BLaER1 treated with 17β-estradiol and CSF1 and Interleukin-3, amounts not matched to agents 10 nM and 100 nM (cell line): ENCODE data around the gene CORO2B.

ENCODE experiments used
- H3K27ac ChIP-seq, 11 experiments: shearing (Covaris generic); formaldehyde crosslinking; 2 replicates each; pipeline ENCODE4 v1.8.1; 2022
- H3K27me3 ChIP-seq, 11 experiments: shearing (Covaris generic); formaldehyde crosslinking; 2 replicates each; pipeline ENCODE4 v1.8.1; 2022
- H3K36me3 ChIP-seq, 11 experiments: shearing (Covaris generic); formaldehyde crosslinking; 2 replicates each; pipeline ENCODE4 v1.8.1; 2022
- H3K4me1 ChIP-seq, 10 experiments: shearing (Covaris generic); formaldehyde crosslinking; 2 replicates each; pipeline ENCODE4 v1.8.1; 2022
- H3K4me2 ChIP-seq, 11 experiments: shearing (Covaris generic); formaldehyde crosslinking; 2 replicates each; pipeline ENCODE4 v1.8.1; 2022
- H3K4me3 ChIP-seq, 10 experiments: shearing (Covaris generic); formaldehyde crosslinking; 2 replicates each; pipeline ENCODE4 v1.8.1; 2022
- H3K9ac ChIP-seq, 11 experiments: shearing (Covaris generic); formaldehyde crosslinking; 2 replicates each; pipeline ENCODE4 v1.8.1; 2022
- H3K9me3 ChIP-seq, 11 experiments: shearing (Covaris generic); formaldehyde crosslinking; replicated peaks in 1 of 11; 2 replicates each; pipeline ENCODE4 v1.8.1; 2022
- H4K20me1 ChIP-seq, 11 experiments: shearing (Covaris generic); formaldehyde crosslinking; 2 replicates each; pipeline ENCODE4 v1.8.1; 2022
- Cebpa-rat ChIP-seq, 11 experiments: shearing (Covaris generic); IDR thresholded peaks; 2 replicates each; pipeline ENCODE4 v1.8.1; 2022

CORO2B gene

DNA sequence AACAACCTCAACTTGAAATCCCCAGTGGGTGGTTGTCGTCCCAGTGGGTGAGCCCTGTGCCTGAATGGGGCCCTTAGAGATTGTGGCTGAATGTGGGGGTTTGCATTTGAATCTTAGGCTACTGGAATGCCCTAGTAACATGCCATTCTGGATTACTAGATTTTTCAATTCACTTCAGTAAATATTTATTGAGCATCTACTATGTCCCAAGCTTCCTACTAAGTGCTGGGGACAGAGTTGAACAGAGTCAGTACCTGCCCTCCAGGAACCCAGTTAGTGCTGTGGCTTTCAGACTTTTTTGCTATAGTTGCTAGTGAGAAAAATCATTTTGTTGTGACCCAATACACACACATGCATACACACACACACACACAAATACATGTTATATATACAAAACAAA lies 39.0 kb downstream of the CORO2B start:
- no peaks in the 10 kb centered on the region for H4K20me1 ChIP-seq
- H3K4me1 ChIP-seq = peaks cover 64 to 100% (median 100%) of the 10 kb centered on the region in 10 experiments
- peak overlapping the region in 8 of 11 experiments; percentile 55 to 88 (median 78); a peak in 14 of 22 replicates for H3K27ac ChIP-seq
- H3K4me2 ChIP-seq = peak overlapping the region; percentile 67 to 91 (median 84); a peak in 20 of 22 replicates
- no peaks in the 10 kb centered on the region for H3K36me3 ChIP-seq
- H3K9me3 ChIP-seq = no peaks in the 10 kb centered on the region
- no peak for TF ChIP-seq Cebpa-rat (IDR thresholded peaks at IDR 0.05)
- peak overlapping the region in 4 of 11 experiments; percentile 7 to 75 (median 24); a peak in 4 of 22 replicates for H3K9ac ChIP-seq
- H3K27me3 ChIP-seq = no peaks in the 10 kb centered on the region
- H3K4me3 ChIP-seq = no peak overlapping the region

DNA sequence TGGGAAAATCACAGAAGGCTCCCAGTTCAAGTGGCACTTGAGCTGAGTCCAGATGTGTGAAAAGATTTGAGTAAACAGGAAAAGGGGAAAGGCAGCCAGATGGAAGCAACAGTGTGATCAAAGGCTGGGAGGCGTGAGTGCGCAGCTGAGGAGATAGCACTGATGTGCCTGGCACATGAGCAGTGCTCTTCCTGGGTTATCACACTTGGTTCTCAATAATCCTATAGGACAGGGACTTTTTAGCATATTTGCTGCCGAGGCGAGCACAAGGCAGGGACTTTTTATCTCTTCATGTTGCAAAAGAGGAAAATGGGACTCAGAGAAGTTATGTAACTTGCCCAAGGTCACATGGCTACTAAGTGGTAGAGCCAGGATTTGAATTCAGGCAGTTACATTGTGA lies 39.6 kb downstream of the CORO2B start:
- Histone ChIP-seq H3K4me2 (peak overlapping the region; percentile 67 to 91 (median 80)), H4K20me1 (no peaks in the 10 kb centered on the region), H3K4me3 (no peak overlapping the region), H3K4me1 (peaks cover 64 to 100% (median 97%) of the 10 kb centered on the region in 10 experiments), H3K27ac (peak overlapping the region in 9 of 11 experiments; percentile 8 to 88 (median 77); a peak in 16 of 22 replicates), H3K9me3 (no peaks in the 10 kb centered on the region), H3K9ac (peak overlapping the region in 6 of 11 experiments; percentile 10 to 54 (median 36); a peak in 8 of 22 replicates), H3K27me3 (no peaks in the 10 kb centered on the region), H3K36me3 (no peaks in the 10 kb centered on the region)
- no peak; a peak in 1 of 22 replicates for TF ChIP-seq Cebpa-rat (IDR thresholded peaks at IDR 0.05)

- TF ChIP-seq Cebpa-rat (IDR thresholded peaks at IDR 0.05) = no peak
- Histone ChIP-seq H3K36me3 (no peaks in the 10 kb centered on the region), H4K20me1 (no peaks in the 10 kb centered on the region), H3K4me3 (no peak overlapping the region), H3K9ac (peak overlapping the region in 6 of 11 experiments; percentile 10 to 54 (median 36); a peak in 9 of 22 replicates), H3K27me3 (no peaks in the 10 kb centered on the region), H3K27ac (peak overlapping the region in 9 of 11 experiments; percentile 8 to 88 (median 77); a peak in 13 of 22 replicates), H3K4me1 (peaks cover 64 to 100% (median 90%) of the 10 kb centered on the region in 10 experiments), H3K9me3 (no peaks in the 10 kb centered on the region), H3K4me2 (peak overlapping the region; percentile 67 to 91 (median 80))
These were observed 40.3 kb downstream of the CORO2B start for GRCh38 chr15:68618908-68619698.

DNA sequence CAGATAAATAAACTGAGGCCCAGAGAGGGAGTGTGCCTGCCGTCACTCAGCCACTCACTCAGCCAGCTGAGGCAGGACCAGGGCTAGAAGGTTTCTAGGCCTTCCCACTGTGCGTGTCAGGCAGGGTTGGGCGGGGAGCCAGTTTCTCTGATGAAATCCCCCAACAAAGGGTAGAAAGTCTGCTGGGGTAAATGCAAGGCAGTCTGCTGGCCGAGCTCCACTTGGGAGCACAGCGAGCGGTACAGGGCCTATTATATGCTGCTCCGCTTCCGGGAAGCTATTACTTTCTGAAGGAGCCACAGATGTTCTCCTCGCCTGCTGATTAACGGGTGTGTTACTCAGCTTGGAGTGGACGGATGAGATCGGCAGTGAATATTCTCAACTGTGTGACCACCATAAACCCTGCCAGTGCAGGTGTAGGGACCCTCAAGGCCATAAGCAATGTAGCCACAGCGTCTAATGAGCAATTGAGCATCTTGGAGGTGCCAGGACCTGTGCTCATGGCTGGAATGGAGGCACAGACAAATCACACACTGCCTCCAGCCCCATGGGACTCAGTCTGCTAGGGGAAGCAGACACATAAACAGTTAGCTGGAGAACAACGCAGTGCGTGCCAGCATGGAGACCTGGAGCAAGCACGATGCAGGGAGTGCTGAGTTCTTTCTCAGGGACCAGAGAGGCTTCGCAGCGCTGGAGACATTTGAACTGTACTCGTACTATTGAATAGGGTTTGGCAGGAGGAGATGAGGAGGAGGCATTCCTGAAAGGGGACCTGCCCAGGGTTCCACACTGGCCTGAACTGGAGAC lies 42.1 kb downstream of the CORO2B start:
- H3K27me3 ChIP-seq = no peaks in the 10 kb centered on the region
- H3K4me1 ChIP-seq = peaks cover 47 to 97% (median 77%) of the 10 kb centered on the region in 10 experiments
- no peaks in the 10 kb centered on the region for H3K9me3 ChIP-seq
- peak in 4 of 11 experiments; percentile 36 to 67 (median 48); a peak in 4 of 22 replicates for TF ChIP-seq Cebpa-rat (IDR thresholded peaks at IDR 0.05)
- peak overlapping the region; percentile 47 to 91 (median 77) for H3K4me2 ChIP-seq
- H3K9ac ChIP-seq = peak overlapping the region in 9 of 11 experiments; percentile 36 to 72 (median 58); a peak in 18 of 22 replicates
- H3K4me3 ChIP-seq = peak overlapping the region in 1 of 10 experiments; percentile 19; a peak in 1 of 20 replicates
- no peaks in the 10 kb centered on the region for H3K36me3 ChIP-seq
- H3K27ac ChIP-seq = peak overlapping the region in 10 of 11 experiments; percentile 25 to 88 (median 74); a peak in 20 of 22 replicates
- peaks cover 0 to under 1% (median 0%) of the 10 kb centered on the region in 11 experiments; a peak in 1 of 22 replicates for H4K20me1 ChIP-seq

DNA sequence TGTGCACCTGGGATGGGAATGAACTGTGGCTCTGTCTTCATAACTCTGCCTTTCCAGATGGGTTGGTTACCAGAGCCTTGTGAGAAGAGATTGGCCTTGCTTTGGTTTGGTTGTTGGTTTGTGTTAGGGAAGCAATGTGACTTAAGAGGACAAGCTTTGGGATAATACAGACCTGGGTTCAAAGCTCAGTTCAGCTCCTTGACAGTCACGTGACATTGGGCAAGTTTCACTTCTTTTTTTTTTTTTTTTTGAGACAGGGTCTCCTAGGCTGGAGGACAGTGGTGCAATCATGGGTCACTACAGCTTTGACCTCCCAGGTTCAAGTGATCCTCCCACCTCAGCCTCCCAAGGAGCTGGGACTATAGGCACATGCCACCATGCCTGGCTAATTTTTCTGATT lies 42.7 kb downstream of the CORO2B start:
- Histone ChIP-seq H3K9me3 (no peaks in the 10 kb centered on the region), H3K4me2 (peak overlapping the region; percentile 47 to 91 (median 77); a peak in 21 of 22 replicates), H3K4me3 (no peak overlapping the region), H3K27me3 (no peaks in the 10 kb centered on the region), H4K20me1 (peaks cover 0 to 6% (median 0%) of the 10 kb centered on the region in 11 experiments; a peak in 1 of 22 replicates), H3K4me1 (peaks cover 42 to 97% (median 77%) of the 10 kb centered on the region in 10 experiments), H3K36me3 (no peaks in the 10 kb centered on the region), H3K9ac (peak overlapping the region in 7 of 11 experiments; percentile 50 to 72 (median 59); a peak in 11 of 22 replicates), H3K27ac (peak overlapping the region in 8 of 11 experiments; percentile 66 to 88 (median 77); a peak in 15 of 22 replicates)
- TF ChIP-seq Cebpa-rat (IDR thresholded peaks at IDR 0.05) = no peak

DNA sequence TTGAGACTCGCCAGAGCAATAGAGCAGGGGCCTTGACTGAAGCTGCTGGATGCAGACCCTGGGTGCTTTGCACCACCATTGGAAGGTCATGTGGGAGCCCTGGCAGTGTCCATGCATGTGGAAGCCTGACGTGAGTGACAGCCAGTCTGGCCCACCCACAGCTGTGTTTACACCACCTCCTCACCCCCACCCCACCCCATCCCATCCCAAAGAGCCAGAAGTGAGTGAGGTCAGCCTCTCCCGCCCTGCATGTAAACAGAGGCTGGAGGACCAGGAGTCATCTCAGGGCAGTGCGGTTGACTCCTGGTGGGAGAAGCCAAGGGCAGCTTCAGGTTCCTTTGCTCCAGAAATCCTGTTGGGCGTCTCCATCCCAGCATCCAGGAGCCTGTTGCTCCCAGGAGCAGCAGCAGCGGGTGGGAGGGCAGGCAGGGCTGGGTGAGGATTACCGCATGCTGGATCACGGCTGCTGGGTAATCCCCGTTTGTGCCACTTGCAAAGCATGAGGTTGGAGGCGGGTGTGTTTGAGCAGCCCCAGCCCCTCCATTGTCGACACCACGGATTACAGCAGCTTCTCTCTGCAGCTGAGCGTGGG lies 44.6 kb downstream of the CORO2B start:
- Histone ChIP-seq H3K9me3 (no peaks in the 10 kb centered on the region), H4K20me1 (peaks cover 0 to 9% (median 0%) of the 10 kb centered on the region in 11 experiments; a peak in 1 of 22 replicates), H3K27ac (no peak overlapping the region), H3K27me3 (no peaks in the 10 kb centered on the region), H3K4me2 (peak overlapping the region in 3 of 11 experiments; percentile 77 to 86 (median 84); a peak in 4 of 22 replicates), H3K36me3 (no peaks in the 10 kb centered on the region), H3K4me3 (no peak overlapping the region), H3K4me1 (peaks cover 27 to 97% (median 77%) of the 10 kb centered on the region in 10 experiments), H3K9ac (no peak overlapping the region)
- TF ChIP-seq Cebpa-rat (IDR thresholded peaks at IDR 0.05) = no peak

DNA sequence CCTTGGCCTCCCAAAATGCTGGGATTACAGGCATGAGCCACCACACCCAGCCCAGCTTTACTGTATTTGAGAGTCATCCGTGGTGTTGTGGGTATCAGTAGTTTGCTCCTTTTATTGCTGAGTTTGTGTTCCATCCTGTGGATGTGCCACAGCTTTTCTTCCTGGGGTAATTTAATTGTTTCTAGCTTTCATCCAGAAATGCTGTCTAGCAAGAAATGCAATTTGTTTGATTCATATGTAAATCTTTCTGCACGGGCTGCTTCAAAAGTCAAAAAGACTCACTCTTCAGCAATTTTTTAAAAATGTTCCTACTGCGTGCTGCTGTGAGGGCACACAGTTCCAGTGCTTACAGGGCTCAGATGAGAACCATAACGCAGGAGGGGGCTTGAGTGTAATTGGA lies 47.1 kb downstream of the CORO2B start:
- Histone ChIP-seq H3K4me3 (no peak overlapping the region), H3K9ac (peak overlapping the region in 3 of 11 experiments; percentile 3 to 53 (median 12); a peak in 4 of 22 replicates), H4K20me1 (peaks cover 0 to 9% (median 0%) of the 10 kb centered on the region in 11 experiments; a peak in 2 of 22 replicates), H3K9me3 (no peaks in the 10 kb centered on the region), H3K36me3 (no peaks in the 10 kb centered on the region), H3K4me1 (peaks cover 30 to 97% (median 77%) of the 10 kb centered on the region in 10 experiments), H3K27ac (peak overlapping the region in 1 of 11 experiments; percentile 35; a peak in 1 of 22 replicates), H3K4me2 (peak overlapping the region in 8 of 11 experiments; percentile 61 to 95 (median 72); a peak in 14 of 22 replicates), H3K27me3 (peaks cover 0 to 22% (median 0%) of the 10 kb centered on the region in 11 experiments; a peak in 3 of 22 replicates)
- no peak for TF ChIP-seq Cebpa-rat (IDR thresholded peaks at IDR 0.05)

GRCh38 chr15:68626283-68626682 lies 47.5 kb downstream of the CORO2B start:
- Histone ChIP-seq H3K4me2 (peak overlapping the region in 10 of 11 experiments; percentile 19 to 95 (median 68); a peak in 19 of 22 replicates), H3K36me3 (no peaks in the 10 kb centered on the region), H3K9ac (peak overlapping the region in 4 of 11 experiments; percentile 3 to 53 (median 12); a peak in 4 of 22 replicates), H4K20me1 (peaks cover 0 to 9% (median 0%) of the 10 kb centered on the region in 11 experiments; a peak in 2 of 22 replicates), H3K4me1 (peaks cover 28 to 97% (median 77%) of the 10 kb centered on the region in 10 experiments), H3K27me3 (peaks cover 0 to 22% (median 0%) of the 10 kb centered on the region in 11 experiments; a peak in 3 of 22 replicates), H3K27ac (peak overlapping the region in 1 of 11 experiments; percentile 35; a peak in 1 of 22 replicates), H3K9me3 (no peaks in the 10 kb centered on the region), H3K4me3 (no peak overlapping the region)
- TF ChIP-seq Cebpa-rat (IDR thresholded peaks at IDR 0.05) = no peak
